Stomach (tissue), 4 donors: ENCODE measurements around the gene SNRNP70.

Experiments
- CTCF ChIP-seq, 7 experiments: fragments of 450-650 bp in 4 of 7; fragments of 200-600 bp in 3 of 7; sonication (generic) in 3 of 7; IDR thresholded peaks; one replicate each; pipeline ENCODE4 v1.5.1; 2016 to 2019; ENCODE audit warnings: antibody characterized with exemption in 7 of 7, control low read depth in 2 of 7, mild to moderate bottlenecking in 1 of 7
- EP300 ChIP-seq: sonication (generic); formaldehyde crosslinking; IDR thresholded peaks from one replicate; pipeline ENCODE4 v1.6.1; 2017; ENCODE audit warnings: antibody characterized with exemption
- POLR2A ChIP-seq, 4 donors: fragments of 450-650 bp; IDR thresholded peaks; one replicate each; pipeline ENCODE4 v1.6.1; 2016; ENCODE audit warnings: antibody characterized with exemption in 4 of 4, control low read depth in 2 of 4, mild to moderate bottlenecking in 1 of 4, moderate library complexity in 1 of 4
- POLR2AphosphoS5 ChIP-seq, 3 donors: sonication (generic); formaldehyde crosslinking; IDR thresholded peaks; one replicate each; pipeline ENCODE4 v1.6.1; 2016; ENCODE audit warnings: antibody characterized with exemption in 3 of 3

GRCh38 chr19:49102303-49102702 lies 17.1 kb downstream of the SNRNP70 start:
- TF ChIP-seq POLR2AphosphoS5 (IDR thresholded peaks at IDR 0.05) (no peak), CTCF (IDR thresholded peaks at IDR 0.05) (no peak), POLR2A (IDR thresholded peaks at IDR 0.05) (no peak), EP300 (no peak)
